ENCODE measurements around the gene HHIP. TPM values are rescaled to one million over a fixed set of nuclear protein-coding genes. Genes with fewer than 3 reads are reported as not detected.

HHIP gene
- total RNA-seq, 1 donor from 2014 or later, result 1.3 TPM

DNA sequence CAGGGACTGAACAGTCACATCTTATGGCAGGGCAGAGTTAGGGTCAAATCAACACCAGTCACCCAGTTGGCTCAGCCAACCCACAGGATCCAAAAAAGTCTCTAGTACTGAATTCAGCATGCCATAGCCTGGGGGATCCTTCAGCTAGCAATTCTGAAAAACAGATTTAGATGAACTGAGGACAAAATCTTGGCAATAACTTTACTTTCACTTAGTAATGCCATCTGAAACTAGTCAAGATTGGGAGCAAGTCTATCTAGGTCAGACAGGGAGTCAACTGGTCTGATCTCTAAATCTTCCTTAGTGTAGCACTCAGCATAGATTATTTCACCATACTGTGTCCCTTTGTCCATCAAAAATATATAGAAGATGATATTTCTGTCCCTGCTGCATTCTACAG is 76.0 kb downstream of the HHIP start:
- no peak overlapping the region for H3K27ac Mint-ChIP-seq (ENCODE audit: unreplicated experiment)
- H3K4me1 Mint-ChIP-seq, result peaks cover 18% of the 10 kb centered on the region
- no peaks in the 10 kb centered on the region for H3K9me3 Mint-ChIP-seq
- no peaks in the 10 kb centered on the region for H3K27me3 Mint-ChIP-seq (ENCODE audit: low read depth)
- no peaks in the 10 kb centered on the region for H3K36me3 Mint-ChIP-seq (ENCODE audit: low read depth)
- TF ChIP-seq CTCF (conservative IDR thresholded peaks at IDR 0.05), result no peak
- H3K4me3 Mint-ChIP-seq, result no peak overlapping the region
- no peak for DNase-seq (ENCODE audit: low read depth, low spot score)

- Mint-ChIP-seq H3K4me3 (no peak overlapping the region), H3K9me3 (no peaks in the 10 kb centered on the region), H3K27ac (ENCODE audit: unreplicated experiment) (no peak overlapping the region), H3K4me1 (peaks cover 16% of the 10 kb centered on the region), H3K36me3 (ENCODE audit: low read depth) (no peaks in the 10 kb centered on the region), H3K27me3 (ENCODE audit: low read depth) (no peaks in the 10 kb centered on the region)
- TF ChIP-seq CTCF (conservative IDR thresholded peaks at IDR 0.05), result no peak
- DNase-seq (ENCODE audit: low read depth, low spot score), result no peak
Measured at GRCh38 chr4:144723471-144723870, 77.5 kb downstream of the HHIP start.

DNA sequence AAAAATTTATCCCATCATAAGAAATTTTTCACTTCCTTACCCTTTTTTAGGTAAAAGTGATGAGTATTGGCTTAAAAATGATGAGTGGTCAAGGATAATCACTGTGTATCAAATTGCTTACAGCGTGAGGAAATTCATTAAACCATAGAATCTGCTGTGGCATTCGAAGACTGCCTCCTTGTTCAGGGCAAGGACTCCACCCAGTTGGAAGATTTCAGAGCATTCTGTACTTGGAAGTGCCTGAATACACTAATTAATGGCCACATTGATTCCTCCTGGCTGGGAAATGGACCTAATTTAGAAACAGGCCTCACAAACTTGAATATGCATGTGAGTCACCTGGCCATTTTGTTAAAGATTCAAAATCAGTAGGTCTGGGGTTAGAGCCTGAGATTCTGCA is 83.2 kb downstream of the HHIP start:
- Mint-ChIP-seq H3K4me1 (no peaks in the 10 kb centered on the region), H3K36me3 (ENCODE audit: low read depth) (no peaks in the 10 kb centered on the region), H3K27ac (ENCODE audit: unreplicated experiment) (no peak overlapping the region), H3K27me3 (ENCODE audit: low read depth) (no peaks in the 10 kb centered on the region), H3K4me3 (no peak overlapping the region), H3K9me3 (no peaks in the 10 kb centered on the region)
- DNase-seq (ENCODE audit: low read depth, low spot score), result no peak
- TF ChIP-seq CTCF (conservative IDR thresholded peaks at IDR 0.05), result no peak

DNA sequence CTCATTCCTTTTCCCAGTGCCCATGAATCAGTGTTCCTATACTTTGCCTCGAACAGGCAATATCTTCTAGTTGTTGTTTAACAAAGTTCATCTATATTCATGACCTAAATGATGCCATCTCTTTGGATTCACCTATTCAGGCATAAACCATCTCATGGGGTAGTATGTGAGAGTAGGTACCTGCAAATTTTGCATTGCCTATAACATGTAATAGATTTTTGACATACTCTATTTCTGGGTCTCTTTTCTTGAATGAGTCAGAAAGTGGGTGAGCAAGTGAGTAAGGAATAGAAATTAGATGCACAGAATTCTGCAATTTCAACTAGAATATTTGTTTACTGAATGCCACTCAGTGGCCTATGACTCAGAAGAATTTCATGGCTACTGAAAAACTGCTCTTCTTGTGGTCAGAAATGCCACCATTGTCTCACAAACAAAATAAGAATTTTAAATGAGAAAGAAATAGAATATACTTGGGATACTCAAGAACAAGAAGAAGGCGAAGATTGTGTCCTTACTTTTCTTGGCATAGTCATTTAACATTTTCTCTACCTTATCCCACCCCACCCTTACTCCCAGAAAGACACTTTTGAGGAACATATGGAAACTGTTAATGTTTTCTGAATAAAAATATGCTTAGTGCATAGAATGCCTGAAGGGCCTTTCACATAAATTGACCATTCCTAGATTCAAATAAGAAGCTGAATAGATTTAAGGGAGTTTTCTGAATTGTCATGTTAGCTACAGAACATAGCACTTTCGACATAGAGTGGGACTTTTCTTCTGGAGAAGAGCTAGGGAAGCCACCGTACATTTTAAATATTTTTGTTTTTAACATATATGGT is 86.8 kb downstream of the HHIP start:
- no peaks in the 10 kb centered on the region for H3K4me1 Mint-ChIP-seq
- H3K36me3 Mint-ChIP-seq (ENCODE audit: low read depth), result no peaks in the 10 kb centered on the region
- no peaks in the 10 kb centered on the region for H3K27me3 Mint-ChIP-seq (ENCODE audit: low read depth)
- no peak for DNase-seq (ENCODE audit: low read depth, low spot score)
- no peak overlapping the region for H3K27ac Mint-ChIP-seq (ENCODE audit: unreplicated experiment)
- H3K4me3 Mint-ChIP-seq, result no peak overlapping the region
- H3K9me3 Mint-ChIP-seq, result no peaks in the 10 kb centered on the region
- TF ChIP-seq CTCF (conservative IDR thresholded peaks at IDR 0.05), result no peak

DNA sequence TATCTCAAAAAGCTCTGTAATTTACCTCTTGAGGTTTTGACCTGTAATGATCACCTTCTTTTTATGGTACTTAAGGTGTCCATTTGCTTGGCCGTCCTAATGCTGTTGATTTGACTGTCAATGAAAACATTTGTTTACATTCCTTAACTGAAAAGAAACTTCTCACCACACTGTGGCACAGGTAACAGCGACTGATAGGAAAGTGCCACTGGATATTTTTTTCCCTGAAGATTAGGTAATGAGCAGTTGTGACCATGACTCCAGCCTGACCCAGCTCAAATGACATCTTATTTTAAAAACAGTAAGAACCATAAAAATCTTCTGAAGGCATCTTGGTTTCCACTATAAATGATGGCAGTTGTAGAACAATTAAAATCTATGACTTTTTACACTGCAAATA is 87.6 kb downstream of the HHIP start:
- Mint-ChIP-seq H3K36me3 (ENCODE audit: low read depth) (no peaks in the 10 kb centered on the region), H3K27me3 (ENCODE audit: low read depth) (no peaks in the 10 kb centered on the region), H3K4me3 (no peak overlapping the region), H3K9me3 (no peaks in the 10 kb centered on the region), H3K27ac (ENCODE audit: unreplicated experiment) (no peak overlapping the region), H3K4me1 (no peaks in the 10 kb centered on the region)
- no peak for TF ChIP-seq CTCF (conservative IDR thresholded peaks at IDR 0.05)
- DNase-seq (ENCODE audit: low read depth, low spot score), result no peak
